Measurements from ENCODE around the gene SYTL3.

SYTL3 gene

GRCh38 chr6:158784505-158784904 lies 134.7 kb downstream of the SYTL3 start:
- H3K4me3 ChIP-seq (ENCODE audit: low read depth, low read length) = no peak overlapping the region
- no peak for TF ChIP-seq CTCF (IDR thresholded peaks at IDR 0.05; ENCODE audit: low read depth, low read length, missing control alignments)
- in situ Hi-C loops (cut with HindIII; ENCODE audit: low pct_ligation_motif_present, low sequenced_read_pairs) = no loop called here
- peak; percentile 25 for DNase-seq
- H3K36me3 ChIP-seq (replicated peaks) = peaks cover 61% of the 10 kb centered on the region
- no peak overlapping the region for H3K27ac ChIP-seq
- H3K27me3 ChIP-seq (replicated peaks) = no peaks in the 10 kb centered on the region

GRCh38 chr6:158785036-158785435 lies 135.2 kb downstream of the SYTL3 start:
- Histone ChIP-seq H3K27me3 (replicated peaks) (no peaks in the 10 kb centered on the region), H3K27ac (no peak overlapping the region), H3K4me3 (ENCODE audit: low read depth, low read length) (no peak overlapping the region), H3K36me3 (replicated peaks) (peaks cover 58% of the 10 kb centered on the region)
- no peak for DNase-seq
- no peak for TF ChIP-seq CTCF (IDR thresholded peaks at IDR 0.05; ENCODE audit: low read depth, low read length, missing control alignments)
- in situ Hi-C loops (cut with HindIII; ENCODE audit: low pct_ligation_motif_present, low sequenced_read_pairs) = no loop called here

GRCh38 chr6:158786645-158787304 lies 136.9 kb downstream of the SYTL3 start:
- no peak for TF ChIP-seq CTCF (IDR thresholded peaks at IDR 0.05; ENCODE audit: low read depth, low read length, missing control alignments)
- Histone ChIP-seq H3K27me3 (replicated peaks) (no peaks in the 10 kb centered on the region), H3K36me3 (replicated peaks) (peaks cover 48% of the 10 kb centered on the region), H3K27ac (no peak overlapping the region), H3K4me3 (ENCODE audit: low read depth, low read length) (no peak overlapping the region)
- in situ Hi-C loops (cut with HindIII; ENCODE audit: low pct_ligation_motif_present, low sequenced_read_pairs) = no loop called here
- DNase-seq = no peak

GRCh38 chr6:158787395-158787794 lies 137.5 kb downstream of the SYTL3 start:
- TF ChIP-seq CTCF (IDR thresholded peaks at IDR 0.05; ENCODE audit: low read depth, low read length, missing control alignments) = no peak
- H3K27me3 ChIP-seq (replicated peaks) = no peaks in the 10 kb centered on the region
- in situ Hi-C loops (cut with HindIII; ENCODE audit: low pct_ligation_motif_present, low sequenced_read_pairs) = no loop called here
- peaks cover 42% of the 10 kb centered on the region for H3K36me3 ChIP-seq (replicated peaks)
- no peak overlapping the region for H3K27ac ChIP-seq
- no peak overlapping the region for H3K4me3 ChIP-seq (ENCODE audit: low read depth, low read length)
- no peak for DNase-seq

GRCh38 chr6:158789115-158789917 lies 139.5 kb downstream of the SYTL3 start:
- Histone ChIP-seq H3K4me3 (ENCODE audit: low read depth, low read length) (no peak overlapping the region), H3K27me3 (replicated peaks) (no peaks in the 10 kb centered on the region), H3K27ac (no peak overlapping the region), H3K36me3 (replicated peaks) (peaks cover 24% of the 10 kb centered on the region)
- no peak for TF ChIP-seq CTCF (IDR thresholded peaks at IDR 0.05; ENCODE audit: low read depth, low read length, missing control alignments)
- in situ Hi-C loops (cut with HindIII; ENCODE audit: low pct_ligation_motif_present, low sequenced_read_pairs) = no loop called here
- no peak for DNase-seq
